GM23338 (cell line): Measurements from ENCODE around the gene FPGS. TPM values are rescaled to one million over a fixed set of nuclear protein-coding genes. Genes with fewer than 3 reads are reported as not detected.

Source experiments
- ATAC-seq: fragments of 200-7000 bp; cut with Tn5 transposase; 3 replicates; pipeline ENCODE4 v1.9.1; 2020
- DNase-seq: peaks from one replicate; pipeline ENCODE4 v3.0.0-alpha.2; 2015; ENCODE audit warnings: low spot score
- H2AFZ ChIP-seq: fragments of 200-600 bp; sonication (generic); 2 replicates; pipeline ENCODE4 v1.8.0; 2016; ENCODE audit warnings: antibody characterized with exemption, mild to moderate bottlenecking, moderate library complexity
- H3F3A ChIP-seq: fragments of 200-600 bp; sonication (generic); replicated peaks from 2 replicates; pipeline ENCODE4 v1.8.0; 2017; ENCODE audit warnings: antibody characterized with exemption, mixed run types, low read depth
- H3K27ac ChIP-seq: fragments of 200-600 bp; sonication (generic); 2 replicates; pipeline ENCODE4 v1.6.1; 2016; ENCODE audit warnings: low read depth
- H3K27me3 ChIP-seq: fragments of 200-600 bp; sonication (generic); 2 replicates; pipeline ENCODE4 v1.8.0; 2016; ENCODE audit warnings: mild to moderate bottlenecking, mixed run types, moderate library complexity; ENCODE audit not compliant: insufficient read depth
- H3K36me3 ChIP-seq: fragments of 200-600 bp; sonication (generic); 2 replicates; pipeline ENCODE4 v1.8.0; 2016; ENCODE audit warnings: mild to moderate bottlenecking; ENCODE audit not compliant: insufficient read depth
- H3K4me1 ChIP-seq: fragments of 200-600 bp; sonication (generic); 2 replicates; pipeline ENCODE4 v1.8.0; 2016; ENCODE audit warnings: mild to moderate bottlenecking, moderate library complexity; ENCODE audit not compliant: insufficient read depth
- H3K4me2 ChIP-seq: fragments of 200-600 bp; sonication (generic); 2 replicates; pipeline ENCODE4 v1.7.1; 2017; ENCODE audit warnings: mixed run types
- H3K4me3 ChIP-seq: fragments of 200-600 bp; sonication (generic); 2 replicates; pipeline ENCODE4 v1.6.1; 2016; ENCODE audit warnings: mixed run types
- H3K79me2 ChIP-seq: fragments of 200-600 bp; sonication (generic); replicated peaks from 2 replicates; pipeline ENCODE4 v1.8.0; 2017; ENCODE audit warnings: mild to moderate bottlenecking; ENCODE audit not compliant: insufficient read depth
- H3K9me2 ChIP-seq: fragments of 200-600 bp; sonication (generic); 2 replicates; pipeline ENCODE4 v1.8.0; 2017; ENCODE audit not compliant: insufficient read depth
- H4K20me1 ChIP-seq: fragments of 200-600 bp; sonication (generic); replicated peaks from 2 replicates; pipeline ENCODE4 v1.8.0; 2017; ENCODE audit warnings: mild to moderate bottlenecking; ENCODE audit not compliant: insufficient read depth
- H3K27ac Mint-ChIP-seq: 2 replicates; pipeline ENCODE4 v1.8.0; 2020; ENCODE audit warnings: inconsistent platforms, mild to moderate bottlenecking, moderate library complexity, mixed read lengths
- H3K27me3 Mint-ChIP-seq: 3 replicates; pipeline ENCODE4 v1.8.0; 2022; ENCODE audit warnings: low read depth, mild to moderate bottlenecking, moderate library complexity, mixed read lengths, inconsistent platforms; ENCODE audit not compliant: insufficient read depth, poor library complexity
- H3K36me3 Mint-ChIP-seq: 3 replicates; pipeline ENCODE4 v1.8.0; 2021; ENCODE audit warnings: low read depth, mild to moderate bottlenecking, inconsistent platforms, moderate library complexity, mixed read lengths
- H3K4me1 Mint-ChIP-seq: 3 replicates; pipeline ENCODE4 v1.8.0; 2020; ENCODE audit warnings: mild to moderate bottlenecking, inconsistent platforms, mixed read lengths
- H3K4me3 Mint-ChIP-seq: 3 replicates; pipeline ENCODE4 v1.8.0; 2021; ENCODE audit warnings: moderate library complexity, mild to moderate bottlenecking, inconsistent platforms, mixed read lengths
- H3K9me3 Mint-ChIP-seq: 3 replicates; pipeline ENCODE4 v1.8.0; 2020; ENCODE audit warnings: moderate library complexity, mild to moderate bottlenecking, inconsistent platforms, mixed read lengths
- CREB1 ChIP-seq: fragments of 250-450 bp; sonication (Bioruptor Pico); IDR thresholded peaks from 2 replicates; pipeline ENCODE4 v1.5.0; 2020; ENCODE audit warnings: low read depth, mild to moderate bottlenecking, moderate library complexity
- CTCF ChIP-seq, 2 experiments: fragments of 200-600 bp in 1 of 2; sonication (generic) in 1 of 2; conservative IDR thresholded peaks; 2 replicates each; pipeline versions ENCODE4 v1.5.1 to v1.6.1; 2016 to 2017; ENCODE audit warnings: antibody characterized with exemption in 2 of 2, low read depth in 2 of 2, mild to moderate bottlenecking in 2 of 2, moderate library complexity in 1 of 2
- ETS1 ChIP-seq: IDR thresholded peaks from 2 replicates; pipeline ENCODE4 v1.6.1; 2016; ENCODE audit warnings: antibody characterized with exemption
- NANOG ChIP-seq: IDR thresholded peaks from 2 replicates; pipeline ENCODE4 v1.6.1; 2016; ENCODE audit warnings: antibody characterized with exemption, borderline replicate concordance
- REST ChIP-seq: IDR thresholded peaks from one replicate; pipeline ENCODE4 v1.6.1; 2018; ENCODE audit warnings: antibody characterized with exemption; ENCODE audit not compliant: unreplicated experiment
- ZNF114 ChIP-seq: fragments of 250-450 bp; sonication (Bioruptor Pico); IDR thresholded peaks from 2 replicates; pipeline ENCODE4 v1.5.0; 2020; ENCODE audit warnings: mild to moderate bottlenecking, moderate library complexity
- ZNF331 ChIP-seq: fragments of 250-450 bp; sonication (Bioruptor Pico); IDR thresholded peaks from 2 replicates; pipeline ENCODE4 v1.5.0; 2020; ENCODE audit warnings: low read depth, mild to moderate bottlenecking, moderate library complexity
- polyA plus RNA-seq: library from polyadenylated mRNA; unstranded; fragments of >200 nt; fragmentation: Nextera tagmentation; extraction: Ambion mirVana; gene quantifications from 2 replicates; pipeline ENCODE4 v1.2.1, GENCODE V29; 2016
- total RNA-seq: library from RNA; depleted of rRNA; stranded (reverse); fragments of >200 nt; shearing (Covaris generic); gene quantifications from 2 replicates; pipeline ENCODE4 v1.2.3, GENCODE V29; 2014

FPGS gene
- total and polyA plus RNA-seq, 2 experiments from 2014 or later, result 40.7 to 87.2 TPM

- TF ChIP-seq REST, result no peak
- no peak for TF ChIP-seq ZNF114 (CRISPR knock-in tag)
- no peak for TF ChIP-seq ETS1
- no peak for TF ChIP-seq NANOG
- no peak for TF ChIP-seq CTCF (conservative IDR thresholded peaks at IDR 0.05; ENCODE audit: low read depth in 2 of 2)
These were observed 13.5 kb upstream of the FPGS start (continued) for GRCh38 chr9:127789179-127789578.

- Histone ChIP-seq H3K79me2 (peaks cover 35% of the 10 kb centered on the region), H3K36me3 (peaks cover 56% of the 10 kb centered on the region), H3K4me2 (no peak overlapping the region), H3K27ac (no peak overlapping the region), H2AFZ (no peak overlapping the region), H3K4me3 (no peak overlapping the region), H3F3A (peaks cover 52% of the 10 kb centered on the region), H3K4me1 (peaks cover 11% of the 10 kb centered on the region), H3K27me3 (no peaks in the 10 kb centered on the region), H3K9me2 (no peaks in the 10 kb centered on the region), H4K20me1 (peaks cover 30% of the 10 kb centered on the region)
- Mint-ChIP-seq H3K9me3 (no peaks in the 10 kb centered on the region), H3K27me3 (peaks cover 9% of the 10 kb centered on the region), H3K36me3 (peaks cover 63% of the 10 kb centered on the region), H3K4me3 (no peak overlapping the region), H3K27ac (no peak overlapping the region), H3K4me1 (peaks cover 13% of the 10 kb centered on the region)
- no peak for ATAC-seq
- DNase-seq, result no peak
- no peak for TF ChIP-seq CREB1
- no peak for TF ChIP-seq REST
- TF ChIP-seq ZNF114 (CRISPR knock-in tag), result no peak
- TF ChIP-seq NANOG, result no peak
- TF ChIP-seq ETS1, result no peak
- TF ChIP-seq CTCF (conservative IDR thresholded peaks at IDR 0.05; ENCODE audit: low read depth in 2 of 2), result no peak
- TF ChIP-seq ZNF331 (CRISPR knock-in tag), result no peak
These were observed 12.4 kb upstream of the FPGS start for GRCh38 chr9:127790094-127790855.
